H1 (cell line): ENCODE measurements around the gene RSL24D1. TPM values are rescaled to one million over a fixed set of nuclear protein-coding genes. Genes with fewer than 3 reads are reported as not detected.

Source experiments
- CTCF ChIA-PET: fragments of 300-600 bp; sonication (Branson Sonifier 250); formaldehyde crosslinking; loops from one replicate; lab custom pipeline; 2021; ENCODE audit not compliant: partially characterized antibody; lab: Charles Lee
- POLR2A ChIA-PET: fragments of 300-600 bp; sonication (Branson Sonifier 250); formaldehyde crosslinking; loops from one replicate; lab custom pipeline; 2021; ENCODE audit warnings: inconsistent platforms; ENCODE audit not compliant: partially characterized antibody; lab: Charles Lee
- DNase-seq, 2 experiments: peaks; one replicate each; pipeline versions ENCODE4 v3.0.0 to v3.0.0-alpha.2; 2010 to 2022; ENCODE audit warnings: low spot score in 2 of 2, low read depth in 1 of 2, mixed read lengths in 1 of 2
- FAIRE-seq: peaks from 2 replicates; lab custom pipeline; 2011; peaks lifted over from hg19 to GRCh38; lab: Jason Lieb, UNC
- H2AFZ ChIP-seq: 2 replicates; pipeline ENCODE4 v1.8.1; 2012; ENCODE audit warnings: low read length, inconsistent platforms
- H2AK5ac ChIP-seq: 2 replicates; pipeline ENCODE4 v1.6.1; 2013; ENCODE audit warnings: low read depth, low read length
- H2BK120ac ChIP-seq: replicated peaks from 2 replicates; pipeline ENCODE3; 2013; ENCODE audit warnings: low read depth, low read length, inconsistent platforms
- H2BK12ac ChIP-seq: 2 replicates; pipeline ENCODE4 v1.6.1; 2013; ENCODE audit warnings: low read depth, low read length
- H2BK15ac ChIP-seq: 2 replicates; pipeline ENCODE4 v1.6.1; 2013; ENCODE audit warnings: low read length
- H2BK20ac ChIP-seq: 2 replicates; pipeline ENCODE4 v1.6.1; 2013; ENCODE audit warnings: low read length
- H2BK5ac ChIP-seq: 2 replicates; pipeline ENCODE4 v1.6.1; 2013; ENCODE audit warnings: low read depth, low read length
- H3K14ac ChIP-seq: 2 replicates; pipeline ENCODE4 v1.6.1; 2013; ENCODE audit warnings: inconsistent platforms; ENCODE audit not compliant: insufficient read length
- H3K18ac ChIP-seq: 2 replicates; pipeline ENCODE4 v1.6.1; 2013; ENCODE audit warnings: low read length; ENCODE audit errors: extremely low read depth
- H3K23ac ChIP-seq: 2 replicates; pipeline ENCODE4 v1.6.1; 2013; ENCODE audit warnings: inconsistent platforms; ENCODE audit not compliant: insufficient read length
- H3K23me2 ChIP-seq: 2 replicates; pipeline ENCODE4 v1.6.1; 2013; ENCODE audit warnings: low read depth, low read length
- H3K27ac ChIP-seq: 2 replicates; pipeline ENCODE4 v1.6.1; 2011; ENCODE audit warnings: low read depth, low read length, inconsistent platforms
- H3K27me3 ChIP-seq, 4 experiments: replicated peaks in 1 of 4; 1 replicate in 1 of 4; 2 replicates in 3 of 4; pipeline versions ENCODE4 v1.6.1 to v1.8.1; 2011 to 2013; ENCODE audit warnings: low read length in 3 of 4, mild to moderate bottlenecking in 3 of 4, inconsistent platforms in 2 of 4, mixed read lengths in 2 of 4, moderate library complexity in 1 of 4; ENCODE audit not compliant: control insufficient read depth in 3 of 4, insufficient read depth in 3 of 4; ENCODE audit errors: extremely low read depth in 1 of 4
- H3K36me3 ChIP-seq, 4 experiments: 2 replicates each; pipeline versions ENCODE4 v1.6.1 to v1.8.1; 2011 to 2013; ENCODE audit warnings: mild to moderate bottlenecking in 4 of 4, low read length in 3 of 4, moderate library complexity in 2 of 4, control low read depth in 1 of 4, inconsistent platforms in 1 of 4; ENCODE audit not compliant: insufficient read depth in 4 of 4, control insufficient read depth in 2 of 4
- H3K4ac ChIP-seq: replicated peaks from 2 replicates; pipeline ENCODE3; 2013; ENCODE audit warnings: low read length, low read depth, mixed read lengths, inconsistent platforms; ENCODE audit not compliant: insufficient read length
- H3K4me1 ChIP-seq, 4 experiments: replicated peaks in 1 of 4; 1 replicate in 1 of 4; 2 replicates in 3 of 4; pipeline versions ENCODE4 v1.6.1 to v1.8.1; 2011 to 2013; ENCODE audit warnings: low read length in 3 of 4, inconsistent platforms in 2 of 4, mixed read lengths in 1 of 4; ENCODE audit not compliant: insufficient read depth in 4 of 4, control insufficient read depth in 3 of 4
- H3K4me2 ChIP-seq, 2 experiments: 2 replicates each; pipeline versions ENCODE4 v1.6.1 to v1.8.1; 2011 to 2013; ENCODE audit warnings: low read depth in 2 of 2, low read length in 2 of 2, control low read depth in 1 of 2, inconsistent platforms in 1 of 2, mild to moderate bottlenecking in 1 of 2; ENCODE audit not compliant: insufficient read depth in 1 of 2
- H3K4me3 ChIP-seq, 4 experiments: fragments of 200-600, 300-600 bp in 1 of 4; sonication (generic), shearing (Covaris generic), sonication (Bioruptor Twin) in 1 of 4; 2 replicates each; pipeline versions ENCODE4 v1.5.1 to v1.8.1; 2011 to 2016; ENCODE audit warnings: low read length in 4 of 4, low read depth in 3 of 4, control low read depth in 2 of 4, inconsistent platforms in 2 of 4, mild to moderate bottlenecking in 2 of 4, mixed read lengths in 1 of 4, moderate library complexity in 1 of 4; ENCODE audit not compliant: insufficient read depth in 2 of 4; ENCODE audit errors: extremely low read depth in 1 of 4
- H3K56ac ChIP-seq: replicated peaks from 2 replicates; pipeline ENCODE3; 2013; ENCODE audit warnings: low read depth, mild to moderate bottlenecking, mixed read lengths, low read length, inconsistent platforms; ENCODE audit not compliant: insufficient read length
- H3K79me1 ChIP-seq: 2 replicates; pipeline ENCODE4 v1.6.1; 2013; ENCODE audit warnings: low read depth, low read length, control low read depth
- H3K79me2 ChIP-seq, 2 experiments: 2 replicates each; pipeline versions ENCODE4 v1.6.1 to v1.8.1; 2012 to 2013; ENCODE audit warnings: low read length in 2 of 2, mild to moderate bottlenecking in 2 of 2, inconsistent platforms in 1 of 2; ENCODE audit not compliant: insufficient read depth in 2 of 2, control insufficient read depth in 1 of 2
- H3K9ac ChIP-seq, 4 experiments: replicated peaks in 1 of 4; 1 replicate in 1 of 4; 2 replicates in 3 of 4; pipeline versions ENCODE4 v1.6.1 to v1.8.1; 2011 to 2013; ENCODE audit warnings: low read depth in 3 of 4, low read length in 3 of 4, control low read depth in 2 of 4, mild to moderate bottlenecking in 2 of 4, moderate library complexity in 2 of 4, inconsistent platforms in 1 of 4; ENCODE audit errors: extremely low read depth in 1 of 4
- H3K9me3 ChIP-seq, 2 experiments: 2 replicates each; pipeline versions ENCODE4 v1.6.1 to v1.8.1; 2012 to 2013; ENCODE audit warnings: mild to moderate bottlenecking in 2 of 2, moderate library complexity in 2 of 2, control low read depth in 1 of 2, inconsistent platforms in 1 of 2, low read depth in 1 of 2, low read length in 1 of 2, mixed read lengths in 1 of 2; ENCODE audit not compliant: insufficient read depth in 2 of 2
- H4K20me1 ChIP-seq, 2 experiments: replicated peaks in 1 of 2; 2 replicates each; pipeline versions ENCODE3 to v1.8.1; 2011 to 2013; ENCODE audit warnings: inconsistent platforms in 2 of 2, low read length in 2 of 2, mild to moderate bottlenecking in 1 of 2; ENCODE audit not compliant: insufficient read depth in 2 of 2, control insufficient read depth in 1 of 2
- H4K5ac ChIP-seq: 2 replicates; pipeline ENCODE4 v1.6.1; 2013; ENCODE audit warnings: low read length, low read depth, mixed read lengths, inconsistent platforms; ENCODE audit not compliant: insufficient read length
- H4K8ac ChIP-seq: 2 replicates; pipeline ENCODE4 v1.8.0; 2013; ENCODE audit warnings: mild to moderate bottlenecking, moderate library complexity, low read length, inconsistent platforms; ENCODE audit not compliant: insufficient read depth; ENCODE audit errors: extremely low read depth
- H4K91ac ChIP-seq: replicated peaks from 2 replicates; pipeline ENCODE3; 2013; ENCODE audit warnings: low read length, mixed read lengths, inconsistent platforms; ENCODE audit not compliant: insufficient read length
- POLR2AphosphoS5 ChIP-seq: IDR thresholded peaks from 2 replicates; pipeline ENCODE4 v1.6.1; 2011; ENCODE audit warnings: low read depth, low read length
- WGBS, 2 experiments: shearing (Covaris generic) in 1 of 2; methylation state at CpG; one replicate each; pipeline versions ENCODE4 v1.1.6 to v1.1.7; 2013 to 2015; ENCODE audit warnings: low lambda C conversion rate in 2 of 2, mixed read lengths in 2 of 2, inconsistent platforms in 1 of 2, low coverage in 1 of 2, missing lambda C conversion rate in 1 of 2; ENCODE audit not compliant: insufficient replicate concordance in 2 of 2, insufficient coverage in 1 of 2, insufficient read length in 1 of 2; ENCODE audit errors: extremely low coverage in 1 of 2, missing lambda C conversion rate in 1 of 2; 5-methylcytosine and 5-hydroxymethylcytosine counted together
- polyA plus RNA-seq, 7 experiments: library from polyadenylated mRNA; depleted of rRNA in 3 of 7; stranded (reverse) in 5 of 7; unstranded in 2 of 7; fragments of >200 nt in 5 of 7; fragments of 200-250 nt in 2 of 7; gene quantifications; 1 replicate in 5 of 7; 2 replicates in 1 of 7; 4 replicates in 1 of 7; pipeline versions ENCODE4 v1.2.1 to v1.2.3, GENCODE V29; 2011 to 2013; ENCODE audit warnings: missing spikeins in 2 of 7, mixed read lengths in 2 of 7
- total RNA-seq: library from RNA; stranded (reverse); fragmentation: NEBNext Ultra II Directional; extraction: Animal tissue kit (Norgen Biotek cat#: 25700); gene quantifications from 2 replicates; pipeline ENCODE4 v1.2.1, GENCODE V29; 2021

Gene RSL24D1
- total and polyA plus RNA-seq, 2 of the 8 experiments (the other 6 are each of a cell fraction or from before 2014, with no cell fraction given), result 45.7 to 130 TPM

DNA sequence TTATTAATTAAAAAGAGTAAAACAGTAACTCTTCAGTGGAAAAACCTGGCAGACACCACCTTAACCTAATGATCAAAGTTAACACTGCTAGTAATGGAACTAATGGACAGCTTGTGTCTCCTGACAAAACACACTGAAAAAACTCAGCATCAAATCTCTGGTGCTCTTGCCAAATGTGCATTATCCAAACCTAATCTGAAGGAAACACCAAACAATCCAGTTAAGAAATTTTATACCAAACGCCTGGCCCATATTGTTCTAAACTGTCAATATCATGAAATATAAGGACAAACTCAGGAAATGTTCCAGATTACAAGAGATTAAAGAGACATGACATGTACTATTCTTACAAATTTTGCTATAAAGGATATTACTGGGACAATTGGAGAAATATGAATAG, 10.4 kb downstream of the RSL24D1 start:
- H3K4me2 ChIP-seq, result no peak overlapping the region
- no peak overlapping the region for H3K14ac ChIP-seq
- H3K36me3 ChIP-seq, result peaks cover 12 to 73% (median 37%) of the 10 kb centered on the region in 4 experiments
- no peak overlapping the region for H2BK15ac ChIP-seq
- H3K79me2 ChIP-seq, result peaks cover 0 to 67% of the 10 kb centered on the region in 2 experiments; a peak in 2 of 4 replicates
- H2AK5ac ChIP-seq, result no peak overlapping the region
- H2BK20ac ChIP-seq, result no peak overlapping the region
- H4K91ac ChIP-seq, result no peak overlapping the region
- H4K8ac ChIP-seq, result no peak overlapping the region
- H3K4ac ChIP-seq, result no peak overlapping the region
- ChIA-PET POLR2A (interaction anchor here (0.8 to 1.4 kb wide), 4 partner anchors 8 to 11 kb away, joined by 3 to 5 read pairs (median 5); partner anchors contain the start of gene RSL24D1), CTCF (no interaction called here)
- no peak overlapping the region for H4K5ac ChIP-seq
- no peaks in the 10 kb centered on the region for H3K79me1 ChIP-seq
- H3K23me2 ChIP-seq, result no peaks in the 10 kb centered on the region
- H4K20me1 ChIP-seq, result peaks cover 0 to 3% of the 10 kb centered on the region in 2 experiments
- H3K18ac ChIP-seq, result no peak overlapping the region
- H3K9me3 ChIP-seq, result no peaks in the 10 kb centered on the region
- H3K27me3 ChIP-seq, result no peaks in the 10 kb centered on the region
- no peak overlapping the region for H3K9ac ChIP-seq
- WGBS, 2 experiments, result 95% methylated on average over 1 of the region's 1 CpG; no CpG with 5 or more reads in 1 of the 2 experiments
- no peak overlapping the region for H2BK12ac ChIP-seq
- H2AFZ ChIP-seq, result no peak overlapping the region
- FAIRE-seq (no peak), DNase-seq (no peak)
- H3K4me1 ChIP-seq, result no peaks in the 10 kb centered on the region; a peak in 1 of 7 replicates
- H3K27ac ChIP-seq, result no peak overlapping the region
- H3K4me3 ChIP-seq, result no peak overlapping the region
- H3K23ac ChIP-seq, result no peak overlapping the region
- no peak overlapping the region for H2BK5ac ChIP-seq
- H3K56ac ChIP-seq, result no peak overlapping the region
- H2BK120ac ChIP-seq, result no peak overlapping the region
- TF ChIP-seq POLR2AphosphoS5, result no peak
